Lower leg skin (tissue), 4 donors: ENCODE data around the gene SCRN1. TPM values are rescaled to one million over a fixed set of nuclear protein-coding genes. Genes with fewer than 3 reads are reported as not detected.

ENCODE experiments used
- DNase-seq, 2 donors: peaks; one replicate each; pipeline ENCODE4 v3.0.0-alpha.2; 2019; ENCODE audit warnings: low spot score in 2 of 2
- H3K4me3 ChIP-seq: fragments of 200-600 bp; sonication (generic); 2 replicates; pipeline ENCODE4 v1.5.1; 2017; ENCODE audit warnings: mild to moderate bottlenecking, low read depth; ENCODE audit not compliant: poor library complexity, severe bottlenecking
- POLR2A ChIP-seq, 2 donors: fragments of 450-650 bp; IDR thresholded peaks; one replicate each; pipeline ENCODE4 v1.6.1; 2016 to 2017; ENCODE audit warnings: antibody characterized with exemption in 2 of 2, mild to moderate bottlenecking in 1 of 2, moderate library complexity in 1 of 2
- WGBS, 2 donors: methylation state at CpG; one replicate each; pipeline ENCODE4 v1.1.5; 2018; 5-methylcytosine and 5-hydroxymethylcytosine counted together
- intact Hi-C: fragments of 100-400 bp; cut with DNase I; formaldehyde crosslinking; loops from one replicate; pipeline ENCODE4 v1.15.0; 2023; ENCODE audit warnings: low total_unique reads
- total RNA-seq, 4 donors: library from RNA; depleted of rRNA; stranded (reverse); fragments of >200 nt; gene quantifications; one replicate each; pipeline ENCODE4 v1.1.0, GENCODE V29; 2016
- TF ChIP-seq, protein P1 (sequence below), 3 donors: fragments of 450-650 bp; IDR thresholded peaks; one replicate each; pipeline ENCODE4 v1.5.1; 2016; ENCODE audit warnings: antibody characterized with exemption in 3 of 3, mild to moderate bottlenecking in 3 of 3, moderate library complexity in 2 of 3

Gene SCRN1
- 10 to 100 TPM in 3 of 4 donors, 1 to 10 TPM in 1; 8.5 to 17.9 (median 11.5) TPM for total RNA-seq

DNA sequence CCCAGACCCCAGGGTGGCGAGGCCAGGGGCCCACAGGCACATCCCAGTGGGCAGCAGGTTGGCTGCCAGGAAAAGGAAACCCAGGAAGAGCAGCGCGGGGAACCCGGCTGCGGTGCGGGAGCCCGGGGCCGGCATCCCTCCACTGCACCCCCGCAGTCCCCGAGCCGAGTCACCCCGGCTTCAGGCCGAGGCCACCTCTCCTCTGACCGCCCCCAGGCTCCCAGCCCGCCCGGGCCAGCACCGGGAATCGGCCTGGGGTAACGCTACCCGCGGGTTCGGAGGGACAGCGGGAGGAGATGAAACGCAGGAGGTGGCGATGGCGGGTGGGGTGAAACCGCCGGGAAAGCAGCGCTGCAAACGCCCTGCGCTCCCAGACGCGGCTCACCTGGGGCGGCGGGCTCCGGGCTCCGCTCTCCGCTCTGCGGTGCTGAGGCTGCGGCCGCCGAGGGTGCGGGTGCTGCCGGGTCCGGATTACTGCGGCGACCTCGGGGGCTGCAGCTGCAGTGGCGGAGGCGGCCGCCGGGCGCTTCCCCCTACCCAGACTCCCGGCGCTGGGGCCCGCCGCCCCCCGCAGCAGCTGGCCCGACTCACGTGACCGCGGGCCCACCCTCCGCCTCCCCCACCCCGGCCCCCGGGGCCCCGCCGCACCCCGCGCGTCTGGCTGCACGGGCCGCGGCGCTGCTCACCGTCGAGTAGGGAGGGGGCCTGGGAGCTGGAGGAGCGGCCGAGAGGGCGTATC is at the start of gene SCRN1:
TSS of gene SCRN1 (minus strand) at position 545 of the 739 bp plus-strand sequence. CDS start 20,734 bp downstream, outside the sequence.
- intact Hi-C loops, result no loop called here
- peak within 1 kb of the TSS; percentile 93 for H3K4me3 ChIP-seq
- 1% methylated on average over 20 to 48 of the region's 79 CpGs for WGBS, 2 donors
- TF ChIP-seq, protein P1, sequence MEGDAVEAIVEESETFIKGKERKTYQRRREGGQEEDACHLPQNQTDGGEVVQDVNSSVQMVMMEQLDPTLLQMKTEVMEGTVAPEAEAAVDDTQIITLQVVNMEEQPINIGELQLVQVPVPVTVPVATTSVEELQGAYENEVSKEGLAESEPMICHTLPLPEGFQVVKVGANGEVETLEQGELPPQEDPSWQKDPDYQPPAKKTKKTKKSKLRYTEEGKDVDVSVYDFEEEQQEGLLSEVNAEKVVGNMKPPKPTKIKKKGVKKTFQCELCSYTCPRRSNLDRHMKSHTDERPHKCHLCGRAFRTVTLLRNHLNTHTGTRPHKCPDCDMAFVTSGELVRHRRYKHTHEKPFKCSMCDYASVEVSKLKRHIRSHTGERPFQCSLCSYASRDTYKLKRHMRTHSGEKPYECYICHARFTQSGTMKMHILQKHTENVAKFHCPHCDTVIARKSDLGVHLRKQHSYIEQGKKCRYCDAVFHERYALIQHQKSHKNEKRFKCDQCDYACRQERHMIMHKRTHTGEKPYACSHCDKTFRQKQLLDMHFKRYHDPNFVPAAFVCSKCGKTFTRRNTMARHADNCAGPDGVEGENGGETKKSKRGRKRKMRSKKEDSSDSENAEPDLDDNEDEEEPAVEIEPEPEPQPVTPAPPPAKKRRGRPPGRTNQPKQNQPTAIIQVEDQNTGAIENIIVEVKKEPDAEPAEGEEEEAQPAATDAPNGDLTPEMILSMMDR (IDR thresholded peaks at IDR 0.05), result no peak
- no peak for TF ChIP-seq POLR2A (IDR thresholded peaks at IDR 0.05)
- peak in 1 of 2 donors; percentile 87 for DNase-seq

GRCh38 chr7:30038196-30038980 is 48.8 kb upstream of the SCRN1 start:
- 73 to 80% methylated on average over 3 of the region's 3 CpGs for WGBS, 2 donors
- no peak for DNase-seq
- no peak overlapping the region for H3K4me3 ChIP-seq
- intact Hi-C loops, result no loop called here
- TF ChIP-seq POLR2A (IDR thresholded peaks at IDR 0.05), result no peak
- TF ChIP-seq, protein P1 (IDR thresholded peaks at IDR 0.05), result no peak

- no peak overlapping the region for H3K4me3 ChIP-seq
- no peak for DNase-seq
- intact Hi-C loops, result no loop called here
- 64 to 86% methylated on average over 2 of the region's 2 CpGs for WGBS, 2 donors
- no peak for TF ChIP-seq POLR2A (IDR thresholded peaks at IDR 0.05)
- TF ChIP-seq, protein P1 (IDR thresholded peaks at IDR 0.05), result no peak
Observed at GRCh38 chr7:30036220-30036619, 46.6 kb upstream of the SCRN1 start.

GRCh38 chr7:30034501-30034900 is 44.9 kb upstream of the SCRN1 start:
- intact Hi-C loops, result no loop called here
- TF ChIP-seq, protein P1 (IDR thresholded peaks at IDR 0.05), result no peak
- TF ChIP-seq POLR2A (IDR thresholded peaks at IDR 0.05), result no peak
- no peak overlapping the region for H3K4me3 ChIP-seq
- WGBS, 2 donors, result 89 to 95% methylated on average over 3 of the region's 3 CpGs
- no peak for DNase-seq

DNA sequence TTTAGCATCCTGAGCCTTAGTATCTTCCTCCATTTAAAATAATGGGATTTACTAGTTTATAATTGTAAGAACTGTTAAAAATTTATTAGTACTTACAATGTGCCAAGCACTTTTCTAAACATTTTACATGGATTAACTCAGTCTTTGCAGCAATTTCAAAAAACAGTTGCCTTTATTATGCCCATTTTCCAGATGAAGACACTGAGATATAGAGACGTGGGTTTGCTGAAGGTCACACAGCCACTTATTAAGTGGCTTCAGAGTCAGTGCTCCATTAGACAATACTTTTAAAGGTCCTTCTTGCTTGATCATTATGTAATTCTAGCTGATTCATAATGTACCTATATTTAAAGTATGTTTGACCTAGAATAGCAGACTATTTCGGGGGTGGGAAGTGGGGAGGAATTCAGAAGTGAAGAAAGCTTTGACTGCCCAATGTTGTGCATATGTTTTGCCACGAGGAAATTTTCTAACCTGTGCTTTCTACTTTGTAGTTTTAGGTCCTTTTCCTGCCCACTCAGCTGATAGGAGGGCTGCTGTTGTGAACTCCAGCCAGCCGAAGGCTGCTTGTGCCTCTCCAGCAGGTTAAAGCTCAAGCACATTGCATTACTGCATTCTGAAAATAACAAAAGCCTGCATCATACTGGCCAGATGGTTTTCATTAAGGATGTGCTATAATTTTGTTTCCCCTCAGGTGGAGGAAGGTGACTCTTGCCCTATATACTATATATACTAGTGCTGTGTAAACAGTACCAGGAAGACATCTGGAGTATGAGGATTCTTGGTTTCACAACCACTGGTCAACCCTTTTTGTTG is 42.9 kb upstream of the SCRN1 start:
- no peak overlapping the region for H3K4me3 ChIP-seq
- intact Hi-C loops, result no loop called here
- TF ChIP-seq, protein P1 (IDR thresholded peaks at IDR 0.05), result no peak
- TF ChIP-seq POLR2A (IDR thresholded peaks at IDR 0.05), result no peak
- DNase-seq, result no peak
- 66 to 69% methylated on average over 4 of the region's 4 CpGs for WGBS, 2 donors
